B cell (primary cell): ENCODE results near the gene NLRP9.

Source experiments
- CTCF ChIP-seq: fragments of 200-600 bp; IDR thresholded peaks from one replicate; pipeline ENCODE4 v1.8.0; 2022; ENCODE audit warnings: antibody characterized with exemption, mild to moderate bottlenecking
- EZH2 ChIP-seq: IDR thresholded peaks from 2 replicates; pipeline ENCODE4 v1.6.1; 2012; ENCODE audit warnings: borderline replicate concordance, low read depth, mild to moderate bottlenecking, moderate library complexity, low read length; ENCODE audit not compliant: insufficient read depth, poor library complexity, severe bottlenecking

- TF ChIP-seq CTCF (no peak), EZH2 (no peak)
Measured at GRCh38 chr19:55689411-55690108, 48.6 kb downstream of the NLRP9 start.
